ENCODE measurements around the gene IFT74. TPM values are rescaled to one million over a fixed set of nuclear protein-coding genes. Genes with fewer than 3 reads are reported as not detected.
A peak's percentile ranks its signal among the peaks of the same experiment; 100 is the strongest.

The IFT74 gene
- total RNA-seq, 5 donors from 2014 or later (not counting 1 experiment from before 2014, with no cell fraction given) = 6.2 to 11.1 (median 8.9) TPM

GRCh38 chr9:27033815-27034403 is 77.7 kb downstream of the IFT74 start:
- H3K36me3 Mint-ChIP-seq = peaks cover 11% of the 10 kb centered on the region
- ATAC-seq (replicated peaks in 1 of 4) = no peak

GRCh38 chr9:27037499-27037898 is 81.3 kb downstream of the IFT74 start:
- H3K9me3 Mint-ChIP-seq = no peaks in the 10 kb centered on the region
- H3K27ac Mint-ChIP-seq = no peak overlapping the region
- DNase-seq (no peak), ATAC-seq (replicated peaks in 1 of 4) (no peak)
- H3K4me3 ChIP-seq (ENCODE audit: control insufficient read depth in 1 of 2, extremely low read depth in 1 of 2, low read length in 1 of 2) = no peak overlapping the region
- WGBS (ENCODE audit: insufficient coverage) = 100% methylated on average over 2 of the region's 2 CpGs
- no peaks in the 10 kb centered on the region for H3K9me3 ChIP-seq
- POLR2A ChIA-PET = interaction anchor here in 1 of 2 donors (0.6 kb wide), 1 partner anchor 99 kb away, joined by 5 read pairs; no protein-coding TSS in a partner anchor
- no peak overlapping the region for H3K27ac ChIP-seq (ENCODE audit: low read length)
- H3K4me1 Mint-ChIP-seq = no peaks in the 10 kb centered on the region
- H3K4me1 ChIP-seq (ENCODE audit: control insufficient read depth in 1 of 2, extremely low read depth in 1 of 2, insufficient read depth in 2 of 2, low read length in 2 of 2) = no peaks in the 10 kb centered on the region
- H3K36me3 Mint-ChIP-seq = peaks cover 11% of the 10 kb centered on the region
- no peaks in the 10 kb centered on the region for H3K27me3 Mint-ChIP-seq
- H3K36me3 ChIP-seq (ENCODE audit: control insufficient read depth in 2 of 2, extremely low read depth in 1 of 2, insufficient read depth in 1 of 2, low read length in 1 of 2) = no peaks in the 10 kb centered on the region
- CTCF ChIA-PET = no interaction called here
- H3K27me3 ChIP-seq (replicated peaks in 1 of 2; ENCODE audit: control insufficient read depth in 2 of 2, extremely low read depth in 1 of 2, insufficient read depth in 2 of 2, low read length in 1 of 2) = no peaks in the 10 kb centered on the region
- no peak overlapping the region for H3K4me3 Mint-ChIP-seq

More at GRCh38 chr9:27033815-27034403, 77.7 kb downstream of the IFT74 start:
- Mint-ChIP-seq H3K4me1 (no peaks in the 10 kb centered on the region), H3K4me3 (no peak overlapping the region), H3K9me3 (no peaks in the 10 kb centered on the region), H3K27me3 (no peaks in the 10 kb centered on the region), H3K27ac (no peak overlapping the region)
- ChIA-PET POLR2A (no interaction called here), CTCF (interaction anchor here in 1 of 2 donors (1.3 kb wide), 1 partner anchor 12 kb away, joined by 3 read pairs; no protein-coding TSS in a partner anchor)
- no peaks in the 10 kb centered on the region for H3K36me3 ChIP-seq (ENCODE audit: control insufficient read depth in 2 of 2, extremely low read depth in 1 of 2, insufficient read depth in 1 of 2, low read length in 1 of 2)
- DNase-seq = peak in 26 of 35 experiments; percentile 1 to 51 (median 20)
- H3K9me3 ChIP-seq = no peaks in the 10 kb centered on the region
- H3K4me1 ChIP-seq (ENCODE audit: control insufficient read depth in 1 of 2, extremely low read depth in 1 of 2, insufficient read depth in 2 of 2, low read length in 2 of 2) = no peaks in the 10 kb centered on the region
- H3K27ac ChIP-seq (ENCODE audit: low read length) = no peak overlapping the region
- H3K27me3 ChIP-seq (replicated peaks in 1 of 2; ENCODE audit: control insufficient read depth in 2 of 2, extremely low read depth in 1 of 2, insufficient read depth in 2 of 2, low read length in 1 of 2) = no peaks in the 10 kb centered on the region
- WGBS (ENCODE audit: insufficient coverage) = no CpG with 5 or more reads among the region's 4 CpGs
- no peak overlapping the region for H3K4me3 ChIP-seq (ENCODE audit: control insufficient read depth in 1 of 2, extremely low read depth in 1 of 2, low read length in 1 of 2)

GRCh38 chr9:27041746-27042145 is 85.5 kb downstream of the IFT74 start:
- Histone ChIP-seq H3K27ac (ENCODE audit: low read length) (no peak overlapping the region), H3K27me3 (replicated peaks in 1 of 2; ENCODE audit: control insufficient read depth in 2 of 2, extremely low read depth in 1 of 2, insufficient read depth in 2 of 2, low read length in 1 of 2) (no peaks in the 10 kb centered on the region), H3K36me3 (ENCODE audit: control insufficient read depth in 2 of 2, extremely low read depth in 1 of 2, insufficient read depth in 1 of 2, low read length in 1 of 2) (no peaks in the 10 kb centered on the region), H3K4me1 (ENCODE audit: control insufficient read depth in 1 of 2, extremely low read depth in 1 of 2, insufficient read depth in 2 of 2, low read length in 2 of 2) (no peaks in the 10 kb centered on the region), H3K4me3 (ENCODE audit: control insufficient read depth in 1 of 2, extremely low read depth in 1 of 2, low read length in 1 of 2) (no peak overlapping the region), H3K9me3 (no peaks in the 10 kb centered on the region)
- no peak for ATAC-seq (replicated peaks in 1 of 4)
- no peak for DNase-seq
- CTCF ChIA-PET = no interaction called here
- H3K4me1 Mint-ChIP-seq = no peaks in the 10 kb centered on the region
- no peak overlapping the region for H3K4me3 Mint-ChIP-seq
- no peak overlapping the region for H3K27ac Mint-ChIP-seq
- POLR2A ChIA-PET = no interaction called here
- no peaks in the 10 kb centered on the region for H3K9me3 Mint-ChIP-seq
- peaks cover 11% of the 10 kb centered on the region for H3K36me3 Mint-ChIP-seq
- no peaks in the 10 kb centered on the region for H3K27me3 Mint-ChIP-seq

- DNase-seq (no peak), ATAC-seq (replicated peaks in 1 of 4) (no peak)
- H3K36me3 Mint-ChIP-seq = peaks cover 10% of the 10 kb centered on the region
- H3K27me3 Mint-ChIP-seq = no peaks in the 10 kb centered on the region
- no peak overlapping the region for H3K27ac ChIP-seq (ENCODE audit: low read length)
- ChIA-PET POLR2A (no interaction called here), CTCF (no interaction called here)
- H3K4me3 Mint-ChIP-seq = no peak overlapping the region
- WGBS (ENCODE audit: insufficient coverage) = 100% methylated on average over 1 of the region's 1 CpG
- no peaks in the 10 kb centered on the region for H3K4me1 Mint-ChIP-seq
- H3K9me3 Mint-ChIP-seq = no peaks in the 10 kb centered on the region
- H3K36me3 ChIP-seq (ENCODE audit: control insufficient read depth in 2 of 2, extremely low read depth in 1 of 2, insufficient read depth in 1 of 2, low read length in 1 of 2) = peaks cover 0 to 3% of the 10 kb centered on the region in 2 donors
- no peak overlapping the region for H3K27ac Mint-ChIP-seq
- H3K9me3 ChIP-seq = no peaks in the 10 kb centered on the region
- H3K27me3 ChIP-seq (replicated peaks in 1 of 2; ENCODE audit: control insufficient read depth in 2 of 2, extremely low read depth in 1 of 2, insufficient read depth in 2 of 2, low read length in 1 of 2) = no peaks in the 10 kb centered on the region
- H3K4me3 ChIP-seq (ENCODE audit: control insufficient read depth in 1 of 2, extremely low read depth in 1 of 2, low read length in 1 of 2) = no peak overlapping the region
- H3K4me1 ChIP-seq (ENCODE audit: control insufficient read depth in 1 of 2, extremely low read depth in 1 of 2, insufficient read depth in 2 of 2, low read length in 2 of 2) = no peaks in the 10 kb centered on the region
Measured at GRCh38 chr9:27042476-27042875, 86.3 kb downstream of the IFT74 start.

GRCh38 chr9:27043176-27043575 is 87.0 kb downstream of the IFT74 start:
- Mint-ChIP-seq H3K36me3 (peaks cover 6% of the 10 kb centered on the region), H3K4me3 (no peak overlapping the region), H3K9me3 (no peaks in the 10 kb centered on the region), H3K4me1 (no peaks in the 10 kb centered on the region), H3K27ac (no peak overlapping the region), H3K27me3 (no peaks in the 10 kb centered on the region)
- ATAC-seq (replicated peaks in 1 of 4) (no peak), DNase-seq (no peak)
- POLR2A ChIA-PET = interaction anchor here in 1 of 2 donors (0.6 kb wide), 1 partner anchor 9 kb away, joined by 3 read pairs; no protein-coding TSS in a partner anchor
- Histone ChIP-seq H3K36me3 (ENCODE audit: control insufficient read depth in 2 of 2, extremely low read depth in 1 of 2, insufficient read depth in 1 of 2, low read length in 1 of 2) (peaks cover 0 to 3% of the 10 kb centered on the region in 2 donors), H3K4me1 (ENCODE audit: control insufficient read depth in 1 of 2, extremely low read depth in 1 of 2, insufficient read depth in 2 of 2, low read length in 2 of 2) (no peaks in the 10 kb centered on the region), H3K27me3 (replicated peaks in 1 of 2; ENCODE audit: control insufficient read depth in 2 of 2, extremely low read depth in 1 of 2, insufficient read depth in 2 of 2, low read length in 1 of 2) (no peaks in the 10 kb centered on the region), H3K27ac (ENCODE audit: low read length) (no peak overlapping the region), H3K9me3 (no peaks in the 10 kb centered on the region), H3K4me3 (ENCODE audit: control insufficient read depth in 1 of 2, extremely low read depth in 1 of 2, low read length in 1 of 2) (no peak overlapping the region)
- CTCF ChIA-PET = no interaction called here
- 94% methylated on average over 2 of the region's 2 CpGs for WGBS (ENCODE audit: insufficient coverage)

GRCh38 chr9:27047136-27047535 is 90.9 kb downstream of the IFT74 start:
- WGBS (ENCODE audit: insufficient coverage) = 100% methylated on average over 1 of the region's 4 CpGs
- CTCF ChIA-PET = no interaction called here
- Histone ChIP-seq H3K4me1 (ENCODE audit: control insufficient read depth in 1 of 2, extremely low read depth in 1 of 2, insufficient read depth in 2 of 2, low read length in 2 of 2) (no peaks in the 10 kb centered on the region), H3K36me3 (ENCODE audit: control insufficient read depth in 2 of 2, extremely low read depth in 1 of 2, insufficient read depth in 1 of 2, low read length in 1 of 2) (peaks cover 0 to 3% of the 10 kb centered on the region in 2 donors), H3K27me3 (replicated peaks in 1 of 2; ENCODE audit: control insufficient read depth in 2 of 2, extremely low read depth in 1 of 2, insufficient read depth in 2 of 2, low read length in 1 of 2) (no peaks in the 10 kb centered on the region), H3K9me3 (no peaks in the 10 kb centered on the region), H3K27ac (ENCODE audit: low read length) (no peak overlapping the region), H3K4me3 (ENCODE audit: control insufficient read depth in 1 of 2, extremely low read depth in 1 of 2, low read length in 1 of 2) (no peak overlapping the region)
- no peak for DNase-seq
- POLR2A ChIA-PET = no interaction called here
- Mint-ChIP-seq H3K4me3 (no peak overlapping the region), H3K27ac (no peak overlapping the region), H3K4me1 (no peaks in the 10 kb centered on the region), H3K9me3 (no peaks in the 10 kb centered on the region), H3K36me3 (peaks cover 36% of the 10 kb centered on the region), H3K27me3 (no peaks in the 10 kb centered on the region)
- no peak for ATAC-seq (replicated peaks in 1 of 4)
